ENCODE results near the gene SETBP1.

SETBP1 gene

GRCh38 chr18:44834867-44835469 lies 154.3 kb downstream of the SETBP1 start:
- TF ChIP-seq CTCF (IDR thresholded peaks at IDR 0.05; ENCODE audit: control insufficient read depth, extremely low read depth, insufficient read depth), result 0 out of 2 replicates have a peak, but pooled peaks have one; percentile 11
- no peak for DNase-seq (ENCODE audit: low read depth)
- H3K4me3 ChIP-seq (ENCODE audit: low read depth, low read length), result no peak overlapping the region

GRCh38 chr18:44835703-44836102 lies 155.0 kb downstream of the SETBP1 start:
- TF ChIP-seq CTCF (IDR thresholded peaks at IDR 0.05; ENCODE audit: control insufficient read depth, extremely low read depth, insufficient read depth), result no peak
- DNase-seq (ENCODE audit: low read depth), result no peak

GRCh38 chr18:44836263-44836662 lies 155.6 kb downstream of the SETBP1 start:
- no peak overlapping the region for H3K4me3 ChIP-seq (ENCODE audit: low read depth, low read length)
- no peak for TF ChIP-seq CTCF (IDR thresholded peaks at IDR 0.05; ENCODE audit: control insufficient read depth, extremely low read depth, insufficient read depth)
- no peak for DNase-seq (ENCODE audit: low read depth)

More at GRCh38 chr18:44835703-44836102, 155.0 kb downstream of the SETBP1 start:
- H3K4me3 ChIP-seq (ENCODE audit: low read depth, low read length), result no peak overlapping the region

GRCh38 chr18:44837482-44838180 lies 156.9 kb downstream of the SETBP1 start:
- no peak overlapping the region for H3K4me3 ChIP-seq (ENCODE audit: low read depth, low read length)
- TF ChIP-seq CTCF (IDR thresholded peaks at IDR 0.05; ENCODE audit: control insufficient read depth, extremely low read depth, insufficient read depth), result no peak
- no peak for DNase-seq (ENCODE audit: low read depth)

- no peak for TF ChIP-seq CTCF (IDR thresholded peaks at IDR 0.05; ENCODE audit: control insufficient read depth, extremely low read depth, insufficient read depth)
- DNase-seq (ENCODE audit: low read depth), result no peak
- H3K4me3 ChIP-seq (ENCODE audit: low read depth, low read length), result no peak overlapping the region
These were observed 158.4 kb downstream of the SETBP1 start for GRCh38 chr18:44838971-44839666.

- DNase-seq (ENCODE audit: low read depth), result peak; percentile 85
- no peak overlapping the region for H3K4me3 ChIP-seq (ENCODE audit: low read depth, low read length)
- TF ChIP-seq CTCF (IDR thresholded peaks at IDR 0.05; ENCODE audit: control insufficient read depth, extremely low read depth, insufficient read depth), result no peak
These were observed 159.5 kb downstream of the SETBP1 start for GRCh38 chr18:44840058-44840790.
